ENCODE measurements around the gene RNASEH1.
A peak's percentile ranks its signal among the peaks of the same experiment; 100 is the strongest.

Gene RNASEH1

GRCh38 chr2:3545788-3546478, 12.2 kb downstream of the RNASEH1 start:
- no peak for DNase-seq

GRCh38 chr2:3543023-3543683, 15.0 kb downstream of the RNASEH1 start:
- DNase-seq: no peak

- DNase-seq: no peak
Measured at GRCh38 chr2:3542107-3542506, 16.0 kb downstream of the RNASEH1 start.

GRCh38 chr2:3539836-3540235, 18.3 kb downstream of the RNASEH1 start:
- DNase-seq: no peak

- no peak for DNase-seq
Measured at GRCh38 chr2:3536682-3537632, 21.2 kb downstream of the RNASEH1 start.

GRCh38 chr2:3535794-3536681, 22.1 kb downstream of the RNASEH1 start:
- DNase-seq: no peak

GRCh38 chr2:3535467-3535793, 22.7 kb downstream of the RNASEH1 start:
- no peak for DNase-seq

- no peak for DNase-seq
Measured at GRCh38 chr2:3534251-3534814, 23.8 kb downstream of the RNASEH1 start.

- DNase-seq: no peak
Measured at GRCh38 chr2:3533836-3534235, 24.3 kb downstream of the RNASEH1 start.

GRCh38 chr2:3532941-3533340, 25.2 kb downstream of the RNASEH1 start:
- no peak for DNase-seq

- DNase-seq: no peak
Measured at GRCh38 chr2:3529316-3530025, 28.7 kb downstream of the RNASEH1 start.

- DNase-seq: no peak
Measured at GRCh38 chr2:3527886-3528785, 30.0 kb downstream of the RNASEH1 start.

- DNase-seq: no peak
Measured at GRCh38 chr2:3526871-3527270, 31.3 kb downstream of the RNASEH1 start.

GRCh38 chr2:3523551-3524041, 34.5 kb downstream of the RNASEH1 start:
- no peak for DNase-seq

- DNase-seq: no peak
Measured at GRCh38 chr2:3522961-3523421, 35.1 kb downstream of the RNASEH1 start.

GRCh38 chr2:3520591-3520990, 37.5 kb downstream of the RNASEH1 start:
- DNase-seq: no peak

- peak; percentile 67 for DNase-seq
Measured at GRCh38 chr2:3519255-3520205, 38.6 kb downstream of the RNASEH1 start, which contains the start of gene ADI1. Gene ADI1, minus strand, starts transcription at chr2:3519531. Its CDS starts 44 bp downstream, at chr2:3519487.

GRCh38 chr2:3518496-3519254, 39.5 kb downstream of the RNASEH1 start:
- peak; percentile 97 for DNase-seq
